Measurements from ENCODE around the gene RYR3.

Gene RYR3

GRCh38 chr15:33395846-33396245 lies 85.1 kb downstream of the RYR3 start:
- no peak overlapping the region for H3K4me3 ChIP-seq (ENCODE audit: low read length)
- no peak for TF ChIP-seq CTCF (conservative IDR thresholded peaks at IDR 0.05; ENCODE audit: low read length)
- no peak for DNase-seq (ENCODE audit: low read depth)

- no peak for TF ChIP-seq CTCF (conservative IDR thresholded peaks at IDR 0.05; ENCODE audit: low read length)
- DNase-seq (ENCODE audit: low read depth) = no peak
- H3K4me3 ChIP-seq (ENCODE audit: low read length) = no peak overlapping the region
Observed at GRCh38 chr15:33396475-33396874, 85.7 kb downstream of the RYR3 start.

- no peak for TF ChIP-seq CTCF (conservative IDR thresholded peaks at IDR 0.05; ENCODE audit: low read length)
- DNase-seq (ENCODE audit: low read depth) = no peak
- no peak overlapping the region for H3K4me3 ChIP-seq (ENCODE audit: low read length)
Observed at GRCh38 chr15:33398555-33398954, 87.8 kb downstream of the RYR3 start.

- no peak overlapping the region for H3K4me3 ChIP-seq (ENCODE audit: low read length)
- TF ChIP-seq CTCF (conservative IDR thresholded peaks at IDR 0.05; ENCODE audit: low read length) = no peak
- DNase-seq (ENCODE audit: low read depth) = no peak
Observed at GRCh38 chr15:33400941-33401340, 90.2 kb downstream of the RYR3 start.

GRCh38 chr15:33402600-33402999 lies 91.8 kb downstream of the RYR3 start:
- no peak overlapping the region for H3K4me3 ChIP-seq (ENCODE audit: low read length)

GRCh38 chr15:33405096-33405495 lies 94.3 kb downstream of the RYR3 start:
- no peak overlapping the region for H3K4me3 ChIP-seq (ENCODE audit: low read length)
- no peak for TF ChIP-seq CTCF (conservative IDR thresholded peaks at IDR 0.05; ENCODE audit: low read length)
- DNase-seq (ENCODE audit: low read depth) = no peak

More at GRCh38 chr15:33402600-33402999, 91.8 kb downstream of the RYR3 start:
- TF ChIP-seq CTCF (conservative IDR thresholded peaks at IDR 0.05; ENCODE audit: low read length) = no peak
- DNase-seq (ENCODE audit: low read depth) = no peak

- DNase-seq (ENCODE audit: low read depth) = no peak
- no peak for TF ChIP-seq CTCF (conservative IDR thresholded peaks at IDR 0.05; ENCODE audit: low read length)
- no peak overlapping the region for H3K4me3 ChIP-seq (ENCODE audit: low read length)
Observed at GRCh38 chr15:33411596-33412540, 101.1 kb downstream of the RYR3 start.

All from AG10803 (cell line).